GM19328 (cell line): ENCODE data around the gene CCDC178.
A peak's percentile ranks its signal among the peaks of the same experiment; 100 is the strongest.
"Not testable (repeated sequence)": the region's sequence is repeated elsewhere in the genome, so short reads cannot be mapped to it uniquely, and the experiment has no call there.

Experiments used
- ATAC-seq: cut with Tn5 transposase; IDR thresholded peaks from one replicate; pipeline ENCODE4 v1.9.1; 2021; ENCODE audit warnings: mild to moderate bottlenecking, moderate library complexity; ENCODE audit not compliant: unreplicated experiment

The CCDC178 gene

GRCh38 chr18:33239298-33239697, 201.2 kb downstream of the CCDC178 start:
- ATAC-seq = no peak

DNA sequence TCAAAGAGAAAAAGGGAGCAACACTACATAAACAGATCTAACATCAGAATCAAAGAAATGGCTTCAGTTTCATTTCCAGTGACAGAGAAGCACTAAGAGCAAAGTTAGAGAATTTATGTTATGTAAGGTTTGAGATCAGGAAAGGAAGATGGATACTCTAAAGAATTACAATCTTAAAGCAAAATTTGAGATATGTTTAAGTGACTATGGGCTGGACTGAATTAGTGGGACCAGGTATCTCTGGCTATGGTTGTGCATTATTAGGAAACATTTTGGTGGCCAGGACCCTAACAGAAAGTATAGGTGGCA, 208.2 kb downstream of the CCDC178 start:
- ATAC-seq = no peak

GRCh38 chr18:33231474-33232317, 208.8 kb downstream of the CCDC178 start:
- ATAC-seq = peak; percentile 86

DNA sequence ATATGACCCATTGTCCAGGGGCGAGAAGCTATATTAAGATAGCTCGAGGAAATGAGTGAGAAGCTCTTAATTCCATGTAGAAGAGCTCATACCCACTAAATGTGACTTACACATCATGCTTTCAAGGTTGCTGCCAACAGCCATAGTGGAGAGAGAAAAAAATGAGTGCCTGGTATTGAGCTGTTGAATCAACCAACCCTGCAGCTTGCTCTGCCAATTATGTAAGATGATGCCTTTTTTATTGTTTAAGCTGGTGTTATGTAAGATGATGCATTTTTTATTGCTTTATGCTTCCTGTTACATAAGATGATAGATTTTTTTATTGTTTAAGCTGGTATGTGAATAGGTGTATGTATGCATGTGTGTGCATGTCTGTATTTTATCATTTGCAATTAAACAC, 228.2 kb downstream of the CCDC178 start:
- no peak for ATAC-seq

- ATAC-seq = no peak
Measured at GRCh38 chr18:33210575-33211189, 229.8 kb downstream of the CCDC178 start.

DNA sequence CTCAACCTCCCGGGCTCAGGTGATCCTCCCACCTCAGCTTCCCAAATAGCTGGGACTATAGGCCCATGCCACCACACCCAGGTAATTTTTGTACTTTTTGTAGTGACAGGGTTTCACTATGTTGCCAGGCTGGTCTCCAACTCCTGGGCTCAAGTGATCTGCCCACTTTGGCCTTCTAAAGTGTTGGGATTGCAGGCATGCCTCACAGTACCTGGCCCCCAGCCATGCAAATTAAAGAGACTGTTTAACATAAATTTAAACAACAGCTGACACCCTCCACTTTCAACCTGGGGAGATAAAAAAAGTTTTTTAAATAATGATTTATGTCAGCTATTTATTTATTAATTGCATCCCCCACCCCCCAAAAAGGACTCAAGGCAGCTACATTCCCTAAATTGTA, 234.7 kb downstream of the CCDC178 start:
- ATAC-seq = no peak

- ATAC-seq = no peak
Measured at GRCh38 chr18:33201509-33201926, 239.0 kb downstream of the CCDC178 start.

DNA sequence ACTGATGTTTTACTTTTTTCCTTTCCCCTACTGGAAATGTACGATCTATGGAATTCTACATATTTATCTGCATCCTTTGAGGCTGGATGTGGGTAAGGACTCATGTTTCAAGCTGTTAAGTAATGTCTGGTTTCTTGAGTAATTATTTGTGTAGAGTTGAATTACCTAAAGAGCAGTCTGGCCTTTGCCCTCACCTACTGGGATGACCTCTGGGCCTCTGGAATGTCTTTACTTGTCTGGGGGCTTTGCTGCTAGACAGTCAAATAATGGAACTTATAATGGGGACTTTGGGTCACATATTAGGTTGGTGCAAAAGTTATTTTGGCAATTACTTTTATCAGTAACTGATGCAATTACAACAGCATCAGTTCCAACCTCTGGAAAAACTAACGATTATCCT, 244.7 kb downstream of the CCDC178 start:
- no peak for ATAC-seq

DNA sequence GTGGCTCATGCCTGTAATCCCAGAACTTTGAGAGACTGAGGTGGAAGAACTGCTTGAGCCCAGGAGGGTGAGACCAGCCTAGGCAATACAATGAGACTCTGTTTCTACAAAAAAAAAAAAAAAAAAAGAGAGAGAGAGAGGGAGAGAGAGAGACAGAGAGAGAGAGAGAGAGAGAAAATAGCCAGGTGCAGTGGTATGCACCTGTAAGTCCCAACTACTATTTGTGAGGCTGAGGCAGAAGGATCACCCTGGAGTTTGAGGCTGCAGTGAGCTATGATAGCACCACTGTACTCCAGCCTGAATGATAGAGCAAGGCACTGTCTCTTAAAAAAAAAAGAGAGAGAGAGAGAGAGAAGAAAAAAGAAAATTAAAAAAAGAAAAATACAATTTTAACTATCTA, 245.7 kb downstream of the CCDC178 start:
- ATAC-seq = no peak

DNA sequence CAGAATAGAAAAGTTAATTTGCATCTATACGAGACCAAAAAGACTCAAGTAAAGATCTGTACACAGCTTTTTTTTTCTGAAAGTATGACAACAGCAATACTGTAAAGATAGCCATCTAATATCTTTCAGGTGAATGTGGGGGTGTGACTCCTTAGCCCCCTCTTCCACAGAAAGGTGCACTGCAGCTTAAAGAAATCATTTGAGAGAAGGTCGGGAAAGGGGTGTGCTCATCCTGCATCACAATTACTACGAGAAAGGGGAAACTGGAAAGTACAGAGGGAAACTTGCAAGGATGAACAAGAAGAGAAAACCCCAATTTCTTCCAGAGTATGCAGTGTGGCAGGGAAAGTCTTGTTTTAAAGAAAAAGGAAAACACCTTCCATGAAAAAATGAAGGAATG, 255.6 kb downstream of the CCDC178 start:
- no peak for ATAC-seq

DNA sequence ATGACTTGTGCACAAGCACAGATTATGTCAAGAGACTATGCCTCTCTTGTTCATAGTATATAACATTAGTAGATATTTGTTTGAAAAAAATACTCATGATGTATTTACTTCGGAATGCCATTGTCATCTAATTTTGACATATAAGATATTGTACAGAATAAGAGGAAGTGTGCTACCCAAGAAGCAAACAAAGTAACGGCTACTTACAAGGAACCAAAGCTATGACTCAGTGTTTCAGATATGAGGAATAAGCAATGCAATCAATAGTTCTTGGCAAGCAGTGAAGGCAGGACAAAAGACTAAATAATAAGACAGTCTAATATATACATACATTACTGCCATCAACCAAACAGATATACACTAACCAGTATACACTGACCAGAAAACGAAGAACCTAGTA, 256.3 kb downstream of the CCDC178 start:
- no peak for ATAC-seq

GRCh38 chr18:33183136-33183535, 257.4 kb downstream of the CCDC178 start:
- no peak for ATAC-seq

- ATAC-seq = no peak
Measured at GRCh38 chr18:33181016-33181415, 259.5 kb downstream of the CCDC178 start.

DNA sequence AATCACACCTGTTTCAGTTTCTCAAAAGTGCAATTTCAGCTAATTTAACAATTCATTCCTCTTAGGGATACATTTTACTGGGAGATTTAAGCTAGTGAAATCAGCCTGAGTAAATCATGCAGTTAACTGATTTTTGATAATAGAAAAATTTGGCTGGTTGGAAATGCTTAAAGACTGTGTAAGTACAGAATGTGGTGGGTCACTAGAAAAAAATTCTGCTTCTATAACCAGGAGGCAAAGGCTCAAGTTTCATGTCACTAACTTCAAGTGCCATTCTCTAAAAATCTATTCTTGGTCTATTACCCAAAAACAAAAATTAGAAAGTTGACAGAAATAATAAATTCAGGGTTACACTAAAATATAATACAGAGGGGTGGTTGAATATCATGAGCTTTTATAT, 271.3 kb downstream of the CCDC178 start:
- ATAC-seq = no peak

DNA sequence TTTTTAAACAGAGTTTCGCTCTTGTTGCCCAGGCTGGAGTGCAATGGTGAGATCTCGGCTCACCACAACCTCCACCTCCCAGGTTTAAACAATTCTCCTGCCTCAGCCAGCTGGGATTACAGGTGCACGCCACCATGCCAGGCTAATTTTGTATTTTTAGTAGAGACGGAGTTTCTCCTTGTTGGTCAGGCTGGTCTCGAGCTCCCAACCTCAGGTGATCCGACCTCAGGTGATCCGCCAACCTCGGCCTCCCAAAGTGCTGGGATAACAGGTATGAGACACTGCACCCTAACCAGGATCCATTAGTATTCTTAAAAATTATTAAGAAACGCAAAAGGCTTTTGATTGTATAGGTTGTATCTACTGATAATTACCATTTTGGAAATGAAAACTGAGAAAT, 276.4 kb downstream of the CCDC178 start:
- ATAC-seq = not testable (repeated sequence)

DNA sequence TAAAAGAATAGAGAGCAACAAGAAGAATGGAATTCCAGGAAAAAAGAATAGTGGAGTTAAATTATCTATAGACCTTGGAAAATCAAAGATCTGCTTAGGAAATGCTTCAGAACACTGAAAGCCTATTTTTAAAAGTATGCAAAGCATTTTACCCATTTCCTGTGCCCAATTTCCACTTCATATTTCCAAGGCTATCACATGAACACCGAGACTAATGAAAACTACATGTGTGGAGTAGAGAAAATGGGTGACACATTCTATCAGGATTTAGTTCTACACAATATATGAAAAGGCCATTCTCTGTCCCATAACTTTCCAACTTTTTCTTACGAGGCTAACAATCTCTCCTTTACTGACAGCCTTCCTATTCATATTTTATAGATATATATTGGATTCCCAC, 279.4 kb downstream of the CCDC178 start:
- ATAC-seq = no peak

DNA sequence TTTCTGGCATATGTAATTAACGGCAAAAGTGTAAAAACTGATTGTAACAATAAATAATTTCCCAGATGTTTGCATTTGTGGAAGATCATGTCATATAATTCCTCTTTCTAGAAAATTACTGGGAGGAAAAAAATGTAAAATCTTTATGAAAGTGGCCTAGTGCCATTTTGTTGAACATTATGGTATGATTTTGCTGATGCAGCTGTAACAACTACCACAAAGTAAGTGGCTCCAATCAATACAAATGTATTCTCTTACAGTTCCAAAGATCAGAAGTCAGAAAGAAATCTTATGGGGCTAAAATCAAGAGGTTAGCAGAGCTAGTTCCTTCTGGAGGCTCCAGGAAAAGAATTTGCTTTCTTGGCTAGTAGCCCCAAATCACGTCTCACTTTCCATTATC, 281.4 kb downstream of the CCDC178 start:
- ATAC-seq = no peak

- ATAC-seq = no peak
Measured at GRCh38 chr18:33157893-33158292, 282.6 kb downstream of the CCDC178 start.

DNA sequence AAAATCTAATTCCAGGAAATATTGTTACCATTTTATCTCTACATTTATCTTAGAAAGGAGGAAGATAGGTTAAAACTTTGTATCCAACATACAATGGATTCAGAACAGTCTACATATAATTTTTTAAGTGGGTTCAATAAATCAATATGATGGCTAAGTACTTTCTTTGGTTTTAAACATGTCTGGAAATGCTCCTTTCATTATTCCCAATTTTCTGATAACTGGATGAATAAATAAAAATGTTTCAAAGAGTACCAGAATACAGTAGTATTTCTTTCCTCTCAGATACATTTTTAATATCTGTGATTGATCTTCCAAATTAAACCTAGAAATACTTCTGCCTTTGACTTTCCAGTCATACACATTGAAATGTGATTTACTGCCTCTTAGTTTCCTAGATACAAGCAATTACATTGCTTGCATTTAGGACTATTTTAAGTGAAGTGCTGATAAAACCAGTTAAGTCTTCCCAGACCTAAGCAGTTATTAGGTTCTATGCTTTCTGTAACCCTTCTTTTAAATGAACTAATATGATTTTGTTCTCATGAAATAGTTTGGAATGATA, 283.5 kb downstream of the CCDC178 start:
- ATAC-seq = no peak

- ATAC-seq = no peak
Measured at GRCh38 chr18:33154049-33154448, 286.5 kb downstream of the CCDC178 start.

DNA sequence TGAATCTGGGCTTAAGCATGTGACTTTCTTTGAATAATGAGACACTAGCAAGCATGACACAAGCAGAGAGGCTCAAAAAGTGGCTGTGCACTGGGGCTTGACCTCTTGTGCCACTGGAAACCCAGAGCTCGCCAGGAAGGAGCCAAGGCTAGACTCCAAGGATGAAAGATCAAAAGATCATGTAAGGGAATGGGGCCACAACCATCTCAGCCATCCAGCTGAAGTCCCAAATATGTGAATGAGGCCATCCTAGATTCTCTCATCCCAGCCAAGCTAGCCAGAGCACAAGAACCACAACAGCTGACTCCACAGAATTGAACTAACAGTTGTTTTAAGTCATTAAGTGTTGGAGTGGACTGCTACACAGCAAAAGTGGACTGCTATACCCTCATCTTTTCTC, 288.1 kb downstream of the CCDC178 start:
- no peak for ATAC-seq

DNA sequence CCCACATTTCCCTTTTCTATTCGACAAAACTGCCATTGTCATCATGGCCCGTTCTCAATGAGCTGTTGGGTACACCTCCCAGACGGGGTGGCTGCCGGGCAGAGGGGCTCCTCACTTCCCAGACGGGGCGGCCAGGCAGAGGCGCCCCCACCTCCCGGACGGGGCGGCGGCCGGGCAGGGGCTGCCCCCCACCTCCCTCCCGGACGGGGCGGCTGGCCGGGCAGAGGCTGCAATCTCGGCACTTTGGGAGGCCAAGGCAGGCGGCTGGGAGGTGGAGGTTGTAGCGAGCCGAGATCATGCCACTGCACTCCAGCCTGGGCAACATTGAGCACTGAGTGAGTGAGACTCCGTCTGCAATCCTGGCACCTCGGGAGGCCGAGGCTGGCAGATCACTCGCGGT, 292.7 kb downstream of the CCDC178 start:
- ATAC-seq = not testable (repeated sequence)
